OCI-LY1 (cell line): ENCODE results near the gene MEIS1.
A peak's percentile ranks its signal among the peaks of the same experiment; 100 is the strongest.

Experiments used
- H2AFZ ChIP-seq: fragments of 200-600 bp; sonication (generic), shearing (Covaris generic); 2 replicates; pipeline ENCODE4 v1.6.0; 2014; ENCODE audit warnings: antibody characterized with exemption, mild to moderate bottlenecking, low read length
- H3F3A ChIP-seq: fragments of 200-600 bp; sonication (generic), shearing (Covaris generic); 2 replicates; pipeline ENCODE4 v1.6.0; 2014; ENCODE audit warnings: mild to moderate bottlenecking, antibody characterized with exemption, low read length, moderate library complexity; ENCODE audit not compliant: insufficient read depth
- H3K27ac ChIP-seq: fragments of 200-600 bp; sonication (generic); 2 replicates; pipeline ENCODE4 v1.5.1; 2014; ENCODE audit warnings: low read length, mixed run types, mild to moderate bottlenecking, low read depth; ENCODE audit not compliant: poor library complexity, severe bottlenecking
- H3K27me3 ChIP-seq: fragments of 200-600 bp; sonication (generic); 2 replicates; pipeline ENCODE4 v1.6.0; 2014; ENCODE audit warnings: antibody characterized with exemption, mild to moderate bottlenecking, low read length, moderate library complexity; ENCODE audit not compliant: insufficient read depth
- H3K36me3 ChIP-seq: fragments of 200-600 bp; sonication (generic); 2 replicates; pipeline ENCODE4 v1.6.1; 2014; ENCODE audit warnings: mild to moderate bottlenecking, antibody characterized with exemption, low read length, moderate library complexity, mixed read lengths; ENCODE audit not compliant: insufficient read depth
- H3K4me1 ChIP-seq: fragments of 200-600 bp; sonication (generic); 2 replicates; pipeline ENCODE4 v1.5.1; 2014; ENCODE audit warnings: mild to moderate bottlenecking, low read length, moderate library complexity; ENCODE audit not compliant: insufficient read depth, severe bottlenecking
- H3K4me2 ChIP-seq: fragments of 200-600 bp; sonication (generic), shearing (Covaris generic); 2 replicates; pipeline ENCODE4 v1.6.1; 2014; ENCODE audit warnings: low read length
- H3K4me3 ChIP-seq: fragments of 200-600 bp; sonication (generic); 2 replicates; pipeline ENCODE4 v1.5.1; 2014; ENCODE audit warnings: low read length, low read depth, mild to moderate bottlenecking, mixed read lengths; ENCODE audit not compliant: poor library complexity, severe bottlenecking
- H3K79me2 ChIP-seq: fragments of 200-600 bp; shearing (Covaris generic); 2 replicates; pipeline ENCODE4 v1.6.1; 2016; ENCODE audit warnings: mixed run types, low read length, mixed read lengths; ENCODE audit not compliant: insufficient read depth
- H3K9ac ChIP-seq: fragments of 200-600 bp; sonication (generic), shearing (Covaris generic); 2 replicates; pipeline ENCODE4 v1.6.1; 2014; ENCODE audit warnings: mild to moderate bottlenecking, low read length, mixed read lengths
- H3K9me2 ChIP-seq: fragments of 200-600 bp; sonication (generic), shearing (Covaris generic); 2 replicates; pipeline ENCODE4 v1.6.1; 2014; ENCODE audit warnings: low read depth, mild to moderate bottlenecking, low read length, mixed read lengths
- H3K9me3 ChIP-seq: fragments of 200-600 bp; shearing (Covaris generic); 2 replicates; pipeline ENCODE4 v1.6.1; 2014; ENCODE audit warnings: low read length, mixed read lengths
- H4K20me1 ChIP-seq: fragments of 200-600 bp; sonication (generic), shearing (Covaris generic); 2 replicates; pipeline ENCODE4 v1.6.0; 2016; ENCODE audit warnings: mild to moderate bottlenecking, low read length; ENCODE audit not compliant: insufficient read depth
- CTCF ChIP-seq: fragments of 200-600 bp; sonication (generic), shearing (Covaris generic); IDR thresholded peaks from 2 replicates; pipeline ENCODE4 v1.5.1; 2017; ENCODE audit warnings: mild to moderate bottlenecking, antibody characterized with exemption, low read length, moderate library complexity, mixed read lengths
- EZH2 ChIP-seq: fragments of 200-600 bp; sonication (generic), shearing (Covaris generic); IDR thresholded peaks from 2 replicates; pipeline ENCODE4 v1.8.0; 2017; ENCODE audit warnings: borderline replicate concordance, mixed run types, mild to moderate bottlenecking, antibody characterized with exemption, low read length, moderate library complexity, mixed read lengths

The MEIS1 gene

GRCh38 chr2:66563473-66563872 is 128.5 kb downstream of the MEIS1 start:
- Histone ChIP-seq H3K27me3 (no peaks in the 10 kb centered on the region), H3K79me2 (no peaks in the 10 kb centered on the region), H3K4me1 (peaks cover 53% of the 10 kb centered on the region), H4K20me1 (no peaks in the 10 kb centered on the region), H3K4me2 (no peak overlapping the region), H3K4me3 (no peak overlapping the region), H3K36me3 (no peaks in the 10 kb centered on the region), H3K9me3 (no peaks in the 10 kb centered on the region), H2AFZ (no peak overlapping the region), H3K9ac (no peak overlapping the region), H3K9me2 (no peaks in the 10 kb centered on the region), H3F3A (no peaks in the 10 kb centered on the region), H3K27ac (no peak overlapping the region)
- TF ChIP-seq CTCF (no peak), EZH2 (no peak)

GRCh38 chr2:66565291-66565690 is 130.4 kb downstream of the MEIS1 start:
- H2AFZ ChIP-seq: no peak overlapping the region
- H3K36me3 ChIP-seq: no peaks in the 10 kb centered on the region
- no peak overlapping the region for H3K4me3 ChIP-seq
- no peak overlapping the region for H3K9ac ChIP-seq
- no peak overlapping the region for H3K4me2 ChIP-seq
- peaks cover 71% of the 10 kb centered on the region for H3K4me1 ChIP-seq
- no peaks in the 10 kb centered on the region for H3K9me3 ChIP-seq
- no peaks in the 10 kb centered on the region for H3K9me2 ChIP-seq
- no peaks in the 10 kb centered on the region for H4K20me1 ChIP-seq
- no peaks in the 10 kb centered on the region for H3K79me2 ChIP-seq
- H3F3A ChIP-seq: no peaks in the 10 kb centered on the region
- no peaks in the 10 kb centered on the region for H3K27me3 ChIP-seq
- H3K27ac ChIP-seq: no peak overlapping the region
- TF ChIP-seq CTCF (no peak), EZH2 (no peak)

GRCh38 chr2:66566726-66567399 is 131.9 kb downstream of the MEIS1 start:
- H4K20me1 ChIP-seq: no peaks in the 10 kb centered on the region
- peak overlapping the region; percentile 71 for H3K4me2 ChIP-seq
- no peaks in the 10 kb centered on the region for H3K27me3 ChIP-seq
- H3F3A ChIP-seq: no peaks in the 10 kb centered on the region
- no peaks in the 10 kb centered on the region for H3K9me2 ChIP-seq
- peak overlapping the region; percentile 49 for H3K9ac ChIP-seq
- peaks cover 87% of the 10 kb centered on the region for H3K4me1 ChIP-seq
- no peaks in the 10 kb centered on the region for H3K36me3 ChIP-seq
- H3K27ac ChIP-seq: peak overlapping the region; percentile 89
- peak overlapping the region; percentile 57 for H3K4me3 ChIP-seq
- H3K79me2 ChIP-seq: no peaks in the 10 kb centered on the region
- no peak overlapping the region for H2AFZ ChIP-seq
- no peak for TF ChIP-seq CTCF
- no peak for TF ChIP-seq EZH2
- no peaks in the 10 kb centered on the region for H3K9me3 ChIP-seq
